CD4-positive, alpha-beta T cell treated with Interleukin-15 for 1 hour (primary cell): ENCODE measurements around the gene DUSP18.
"Not testable (repeated sequence)": the region's sequence is repeated elsewhere in the genome, so short reads cannot be mapped to it uniquely, and the experiment has no call there.

Experiments used
- DNase-seq: peaks from one replicate; pipeline ENCODE4 v3.0.0-alpha.2; 2020

Gene DUSP18

GRCh38 chr22:30676565-30676964 lies 8.9 kb upstream of the DUSP18 start:
- not testable (repeated sequence) for DNase-seq

GRCh38 chr22:30675436-30675835 lies 7.8 kb upstream of the DUSP18 start:
- DNase-seq = no peak

GRCh38 chr22:30674482-30674881 lies 6.8 kb upstream of the DUSP18 start:
- no peak for DNase-seq

- DNase-seq = no peak
These were observed 5.5 kb upstream of the DUSP18 start for GRCh38 chr22:30673136-30673535.

GRCh38 chr22:30671071-30671470 lies 3.4 kb upstream of the DUSP18 start:
- DNase-seq = no peak

- no peak for DNase-seq
These were observed 673 bp upstream of the DUSP18 start for GRCh38 chr22:30668386-30668710.

GRCh38 chr22:30667107-30667493 lies 575 bp downstream of the DUSP18 start:
- DNase-seq = no peak

- no peak for DNase-seq
These were observed 1.9 kb downstream of the DUSP18 start for GRCh38 chr22:30665786-30666185.

GRCh38 chr22:30665266-30665665 lies 2.4 kb downstream of the DUSP18 start:
- no peak for DNase-seq

- no peak for DNase-seq
These were observed 2.9 kb downstream of the DUSP18 start for GRCh38 chr22:30664798-30665197.

GRCh38 chr22:30662040-30662439 lies 5.6 kb downstream of the DUSP18 start:
- no peak for DNase-seq

- no peak for DNase-seq
These were observed 12.1 kb downstream of the DUSP18 start for GRCh38 chr22:30655532-30655931.

- no peak for DNase-seq
These were observed 13.3 kb downstream of the DUSP18 start for GRCh38 chr22:30654361-30654760.

GRCh38 chr22:30652852-30653251 lies 14.8 kb downstream of the DUSP18 start:
- DNase-seq = no peak

GRCh38 chr22:30650508-30651116 lies 17.1 kb downstream of the DUSP18 start:
- DNase-seq = no peak

GRCh38 chr22:30649430-30650007 lies 18.2 kb downstream of the DUSP18 start:
- DNase-seq = peak; percentile 80

- DNase-seq = no peak
These were observed 18.9 kb downstream of the DUSP18 start for GRCh38 chr22:30648825-30649224.

GRCh38 chr22:30647536-30647935 lies 20.1 kb downstream of the DUSP18 start:
- no peak for DNase-seq

- no peak for DNase-seq
These were observed 21.0 kb downstream of the DUSP18 start for GRCh38 chr22:30646518-30647160.

GRCh38 chr22:30643055-30643875 lies 24.4 kb downstream of the DUSP18 start:
- no peak for DNase-seq

GRCh38 chr22:30640839-30641430 lies 26.7 kb downstream of the DUSP18 start:
- DNase-seq = no peak

GRCh38 chr22:30640361-30640760 lies 27.3 kb downstream of the DUSP18 start:
- DNase-seq = no peak

- no peak for DNase-seq
These were observed 30.0 kb downstream of the DUSP18 start for GRCh38 chr22:30637701-30638114.
